Superior temporal gyrus (tissue), 1 donor: ENCODE measurements around the gene PTGES3L.

ENCODE experiments used
- DNase-seq: peaks from one replicate; pipeline ENCODE4 v3.0.0-alpha.2; 2016; ENCODE audit errors: extremely low spot score

Gene PTGES3L

GRCh38 chr17:42979511-42980273 is at the start of gene PTGES3L:
Gene PTGES3L, minus strand, starts transcription at chr17:42980080. Its CDS starts 27 bp downstream, at chr17:42980053.
- no peak for DNase-seq

GRCh38 chr17:43028221-43028861 is 48.5 kb upstream of the PTGES3L start:
- no peak for DNase-seq

GRCh38 chr17:43027091-43028032 is 47.5 kb upstream of the PTGES3L start:
- no peak for DNase-seq

GRCh38 chr17:43026595-43026994 is 46.7 kb upstream of the PTGES3L start:
- no peak for DNase-seq

- DNase-seq = no peak
Measured at GRCh38 chr17:43025766-43026537, 46.1 kb upstream of the PTGES3L start.

- DNase-seq = no peak
Measured at GRCh38 chr17:43025290-43025657, 45.4 kb upstream of the PTGES3L start.

- peak; percentile 93 for DNase-seq
Measured at GRCh38 chr17:43024407-43025289, 44.8 kb upstream of the PTGES3L start, which contains the start of gene RND2. Gene RND2, plus strand, starts transcription at chr17:43025231. Its CDS starts 117 bp downstream, at chr17:43025348.

GRCh38 chr17:43021741-43022512 is 42.0 kb upstream of the PTGES3L start, which contains the start of gene VAT1:
Gene VAT1, minus strand, starts transcription at chr17:43022385. Its CDS starts 63 bp downstream, at chr17:43022322.
- peak; percentile 80 for DNase-seq

- DNase-seq = no peak
Measured at GRCh38 chr17:43020789-43021740, 41.2 kb upstream of the PTGES3L start.

- DNase-seq = no peak
Measured at GRCh38 chr17:43020030-43020621, 40.2 kb upstream of the PTGES3L start.

- no peak for DNase-seq
Measured at GRCh38 chr17:43019418-43019817, 39.5 kb upstream of the PTGES3L start.

- DNase-seq = no peak
Measured at GRCh38 chr17:43018932-43019331, 39.1 kb upstream of the PTGES3L start.

GRCh38 chr17:43018008-43018853 is 38.4 kb upstream of the PTGES3L start:
- no peak for DNase-seq

GRCh38 chr17:43016216-43016615 is 36.3 kb upstream of the PTGES3L start:
- no peak for DNase-seq

GRCh38 chr17:43015579-43015978 is 35.7 kb upstream of the PTGES3L start:
- no peak for DNase-seq

GRCh38 chr17:43014649-43015542 is 35.0 kb upstream of the PTGES3L start:
- DNase-seq = no peak
